PFSK-1 (cell line): ENCODE measurements around the gene UBR4.

Experiments
- FOXP2 ChIP-seq: optimal IDR thresholded peaks from 2 replicates; pipeline ENCODE3; 2011; ENCODE audit warnings: borderline replicate concordance, control low read depth, inconsistent platforms; ENCODE audit not compliant: insufficient read depth; ENCODE audit errors: extremely low read length, extremely low read depth
- POLR2AphosphoS5 ChIP-seq: IDR thresholded peaks from 2 replicates; pipeline ENCODE4 v1.6.1; 2012; ENCODE audit warnings: low read depth, mild to moderate bottlenecking, control low read depth, low read length, moderate library complexity
- REST ChIP-seq, 2 experiments: IDR thresholded peaks; 2 replicates each; pipeline versions ENCODE4 v1.6.1 to v1.8.0; 2011 to 2012; ENCODE audit warnings: low read depth in 2 of 2, low read length in 2 of 2, control low read depth in 1 of 2, inconsistent platforms in 1 of 2, mild to moderate bottlenecking in 1 of 2, moderate library complexity in 1 of 2; ENCODE audit not compliant: insufficient read depth in 1 of 2
- SIN3A ChIP-seq: IDR thresholded peaks from 2 replicates; pipeline ENCODE4 v1.6.1; 2012; ENCODE audit warnings: mild to moderate bottlenecking, low read length, moderate library complexity, borderline replicate concordance; ENCODE audit not compliant: insufficient read depth
- TAF1 ChIP-seq: IDR thresholded peaks from 2 replicates; pipeline ENCODE4 v1.6.1; 2012; ENCODE audit warnings: low read length, control low read depth, borderline replicate concordance; ENCODE audit not compliant: insufficient read depth

The UBR4 gene

GRCh38 chr1:19044975-19045831 lies 164.9 kb downstream of the UBR4 start:
- TF ChIP-seq REST (IDR thresholded peaks at IDR 0.05; ENCODE audit: insufficient read depth in 1 of 2, low read depth in 2 of 2, low read length in 2 of 2) (no peak), FOXP2 (no peak)

- no peak for TF ChIP-seq FOXP2
- no peak for TF ChIP-seq REST (IDR thresholded peaks at IDR 0.05; ENCODE audit: insufficient read depth in 1 of 2, low read depth in 2 of 2, low read length in 2 of 2)
- TF ChIP-seq TAF1, result no peak
- no peak for TF ChIP-seq POLR2AphosphoS5
- TF ChIP-seq SIN3A, result no peak
These were observed 165.6 kb downstream of the UBR4 start for GRCh38 chr1:19044471-19044870.

GRCh38 chr1:19043579-19044443 lies 166.3 kb downstream of the UBR4 start:
- TF ChIP-seq REST (IDR thresholded peaks at IDR 0.05; ENCODE audit: insufficient read depth in 1 of 2, low read depth in 2 of 2, low read length in 2 of 2) (no peak), FOXP2 (no peak), SIN3A (no peak), POLR2AphosphoS5 (no peak), TAF1 (no peak)

GRCh38 chr1:19042675-19043578 lies 167.1 kb downstream of the UBR4 start:
- no peak for TF ChIP-seq POLR2AphosphoS5

- TF ChIP-seq REST (IDR thresholded peaks at IDR 0.05; ENCODE audit: insufficient read depth in 1 of 2, low read depth in 2 of 2, low read length in 2 of 2) (no peak), FOXP2 (no peak), TAF1 (no peak), POLR2AphosphoS5 (no peak), SIN3A (no peak)
These were observed 169.9 kb downstream of the UBR4 start for GRCh38 chr1:19040010-19040680.
